ENCODE data around the gene TYMP.

TYMP gene

GRCh38 chr22:50483977-50484853 is 45.6 kb downstream of the TYMP start:
- Histone ChIP-seq H3K4me3 (ENCODE audit: low read depth, low read length) (no peak overlapping the region), H3K27me3 (replicated peaks) (peaks cover 11% of the 10 kb centered on the region), H3K36me3 (replicated peaks) (no peaks in the 10 kb centered on the region), H3K27ac (no peak overlapping the region)
- DNase-seq: no peak
- no peak for TF ChIP-seq CTCF (IDR thresholded peaks at IDR 0.05; ENCODE audit: low read depth, low read length, missing control alignments)
- in situ Hi-C loops (cut with HindIII; ENCODE audit: low pct_ligation_motif_present, low sequenced_read_pairs): no loop called here

- H3K27me3 ChIP-seq (replicated peaks): peaks cover 11% of the 10 kb centered on the region
- in situ Hi-C loops (cut with HindIII; ENCODE audit: low pct_ligation_motif_present, low sequenced_read_pairs): no loop called here
- DNase-seq: no peak
- H3K36me3 ChIP-seq (replicated peaks): no peaks in the 10 kb centered on the region
- no peak overlapping the region for H3K4me3 ChIP-seq (ENCODE audit: low read depth, low read length)
- no peak for TF ChIP-seq CTCF (IDR thresholded peaks at IDR 0.05; ENCODE audit: low read depth, low read length, missing control alignments)
- H3K27ac ChIP-seq: no peak overlapping the region
Observed at GRCh38 chr22:50483556-50483955, 46.3 kb downstream of the TYMP start.

- H3K27me3 ChIP-seq (replicated peaks): peaks cover 11% of the 10 kb centered on the region
- no peak overlapping the region for H3K4me3 ChIP-seq (ENCODE audit: low read depth, low read length)
- no peak for TF ChIP-seq CTCF (IDR thresholded peaks at IDR 0.05; ENCODE audit: low read depth, low read length, missing control alignments)
- DNase-seq: no peak
- H3K27ac ChIP-seq: no peak overlapping the region
- in situ Hi-C loops (cut with HindIII; ENCODE audit: low pct_ligation_motif_present, low sequenced_read_pairs): no loop called here
- H3K36me3 ChIP-seq (replicated peaks): no peaks in the 10 kb centered on the region
Observed at GRCh38 chr22:50483106-50483505, 46.7 kb downstream of the TYMP start.

GRCh38 chr22:50482107-50483074 is 47.4 kb downstream of the TYMP start:
- no peak overlapping the region for H3K27ac ChIP-seq
- H3K27me3 ChIP-seq (replicated peaks): peaks cover 11% of the 10 kb centered on the region
- TF ChIP-seq CTCF (IDR thresholded peaks at IDR 0.05; ENCODE audit: low read depth, low read length, missing control alignments): no peak
- H3K36me3 ChIP-seq (replicated peaks): no peaks in the 10 kb centered on the region
- DNase-seq: no peak
- in situ Hi-C loops (cut with HindIII; ENCODE audit: low pct_ligation_motif_present, low sequenced_read_pairs): no loop called here
- peak overlapping the region; percentile 36 for H3K4me3 ChIP-seq (ENCODE audit: low read depth, low read length)

GRCh38 chr22:50481440-50482106 is 48.2 kb downstream of the TYMP start, which contains the start of gene ADM2:
Gene ADM2, plus strand, starts transcription at chr22:50481543. Its CDS starts 305 bp downstream, at chr22:50481848.
- TF ChIP-seq CTCF (IDR thresholded peaks at IDR 0.05; ENCODE audit: low read depth, low read length, missing control alignments): no peak
- Histone ChIP-seq H3K4me3 (ENCODE audit: low read depth, low read length) (peak within 1 kb of the TSS; percentile 36), H3K27me3 (replicated peaks) (peaks cover 11% of the 10 kb centered on the region), H3K36me3 (replicated peaks) (no peaks in the 10 kb centered on the region), H3K27ac (no peak within 1 kb of the TSS)
- in situ Hi-C loops (cut with HindIII; ENCODE audit: low pct_ligation_motif_present, low sequenced_read_pairs): no loop called here
- no peak for DNase-seq
